MM.1S (cell line): ENCODE data around the gene CYP17A1.
"Not testable (repeated sequence)": the region's sequence is repeated elsewhere in the genome, so short reads cannot be mapped to it uniquely, and the experiment has no call there.

Source experiments
- EZH2 ChIP-seq: fragments of 300-600 bp; sonication (generic); optimal IDR thresholded peaks from 2 replicates; pipeline ENCODE3; 2017; ENCODE audit warnings: low read depth, mild to moderate bottlenecking, antibody characterized with exemption, low read length, mixed read lengths
- EZH2phosphoT487 ChIP-seq: fragments of 300-600 bp; sonication (generic); IDR thresholded peaks from 2 replicates; pipeline ENCODE4 v1.6.1; 2018; ENCODE audit warnings: antibody characterized with exemption, low read length
- TF ChIP-seq, protein P1 (sequence below): fragments of 300-600 bp; sonication (generic); IDR thresholded peaks from 2 replicates; pipeline ENCODE4 v1.5.1; 2016; ENCODE audit warnings: antibody characterized with exemption, low read length, mixed read lengths

DNA sequence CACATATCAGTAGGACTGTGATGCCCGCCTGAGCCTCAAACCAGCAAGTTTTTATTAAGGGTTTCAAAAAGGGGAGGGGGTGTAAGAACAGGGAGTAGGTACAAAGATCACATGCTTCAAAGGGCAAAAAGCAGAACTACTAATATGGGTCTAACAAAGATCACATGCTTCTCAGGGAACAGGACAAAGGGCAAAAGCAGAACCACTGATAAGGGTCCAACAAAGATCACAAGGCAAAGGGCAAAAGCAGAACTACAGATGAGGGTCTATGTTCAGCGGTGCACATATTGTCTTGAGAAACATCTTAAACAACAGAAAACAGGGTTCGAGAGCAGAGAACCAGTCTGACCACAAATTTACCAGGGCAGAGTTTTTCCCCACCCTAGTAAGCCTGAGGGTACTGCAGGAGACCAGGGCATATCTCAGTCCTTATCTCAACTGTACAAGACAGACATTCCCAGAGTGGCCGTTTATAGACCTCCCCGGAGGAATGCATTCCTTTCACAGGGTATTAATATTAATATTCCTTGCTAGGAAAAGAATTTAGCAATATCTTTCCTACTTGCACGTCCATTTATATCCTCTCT is 7.1 kb upstream of the CYP17A1 start:
- TF ChIP-seq, protein P1, sequence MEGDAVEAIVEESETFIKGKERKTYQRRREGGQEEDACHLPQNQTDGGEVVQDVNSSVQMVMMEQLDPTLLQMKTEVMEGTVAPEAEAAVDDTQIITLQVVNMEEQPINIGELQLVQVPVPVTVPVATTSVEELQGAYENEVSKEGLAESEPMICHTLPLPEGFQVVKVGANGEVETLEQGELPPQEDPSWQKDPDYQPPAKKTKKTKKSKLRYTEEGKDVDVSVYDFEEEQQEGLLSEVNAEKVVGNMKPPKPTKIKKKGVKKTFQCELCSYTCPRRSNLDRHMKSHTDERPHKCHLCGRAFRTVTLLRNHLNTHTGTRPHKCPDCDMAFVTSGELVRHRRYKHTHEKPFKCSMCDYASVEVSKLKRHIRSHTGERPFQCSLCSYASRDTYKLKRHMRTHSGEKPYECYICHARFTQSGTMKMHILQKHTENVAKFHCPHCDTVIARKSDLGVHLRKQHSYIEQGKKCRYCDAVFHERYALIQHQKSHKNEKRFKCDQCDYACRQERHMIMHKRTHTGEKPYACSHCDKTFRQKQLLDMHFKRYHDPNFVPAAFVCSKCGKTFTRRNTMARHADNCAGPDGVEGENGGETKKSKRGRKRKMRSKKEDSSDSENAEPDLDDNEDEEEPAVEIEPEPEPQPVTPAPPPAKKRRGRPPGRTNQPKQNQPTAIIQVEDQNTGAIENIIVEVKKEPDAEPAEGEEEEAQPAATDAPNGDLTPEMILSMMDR = not testable (repeated sequence)
- TF ChIP-seq EZH2, EZH2phosphoT487: not testable (repeated sequence)
